DMS53 (cell line): ENCODE data around the gene APOC4.
"Not testable (repeated sequence)": the region's sequence is repeated elsewhere in the genome, so short reads cannot be mapped to it uniquely, and the experiment has no call there.

ENCODE experiments used
- DNase-seq: peaks from one replicate; lab custom pipeline; 2025; lab: John Stamatoyannopoulos, UW

The APOC4 gene

GRCh38 chr19:44942067-44942571, at the start of gene APOC4:
Gene APOC4, plus strand, starts transcription at chr19:44942237. Its CDS starts 41 bp downstream, at chr19:44942278.
- DNase-seq, result no peak

- DNase-seq, result no peak
Observed at GRCh38 chr19:44892932-44893331, 49.1 kb upstream of the APOC4 start.

GRCh38 chr19:44893332-44894051, 48.5 kb upstream of the APOC4 start:
- DNase-seq, result no peak

GRCh38 chr19:44894052-44894400, 48.0 kb upstream of the APOC4 start:
- no peak for DNase-seq

GRCh38 chr19:44894946-44895345, 47.1 kb upstream of the APOC4 start:
- no peak for DNase-seq

- DNase-seq, result no peak
Observed at GRCh38 chr19:44897835-44898234, 44.2 kb upstream of the APOC4 start.

GRCh38 chr19:44900328-44901244, 41.5 kb upstream of the APOC4 start:
- no peak for DNase-seq

- DNase-seq, result no peak
Observed at GRCh38 chr19:44903216-44903601, 38.8 kb upstream of the APOC4 start.

GRCh38 chr19:44903602-44904425, 38.2 kb upstream of the APOC4 start:
- peak; percentile 68 for DNase-seq

- DNase-seq, result peak; percentile 31
Observed at GRCh38 chr19:44904426-44904994, 37.5 kb upstream of the APOC4 start.

GRCh38 chr19:44905437-44906160, 36.4 kb upstream of the APOC4 start, which contains the start of gene APOE:
Gene APOE, plus strand, starts transcription at chr19:44905796. Its CDS starts 829 bp downstream, at chr19:44906625.
- DNase-seq, result peak; percentile 32

GRCh38 chr19:44907613-44908012, 34.4 kb upstream of the APOC4 start:
- DNase-seq, result no peak

GRCh38 chr19:44908074-44908835, 33.8 kb upstream of the APOC4 start:
- DNase-seq, result no peak

- no peak for DNase-seq
Observed at GRCh38 chr19:44908836-44909261, 33.2 kb upstream of the APOC4 start.

GRCh38 chr19:44909775-44910174, 32.3 kb upstream of the APOC4 start:
- DNase-seq, result no peak

GRCh38 chr19:44911896-44912295, 30.1 kb upstream of the APOC4 start:
- DNase-seq, result not testable (repeated sequence)

- DNase-seq, result no peak
Observed at GRCh38 chr19:44912854-44913253, 29.2 kb upstream of the APOC4 start.

GRCh38 chr19:44913512-44914432, 28.3 kb upstream of the APOC4 start:
- not testable (repeated sequence) for DNase-seq
